KMS-11 (cell line): Measurements from ENCODE around the gene EBF4.

Source experiments
- H2AFZ ChIP-seq: fragments of 200-600 bp; sonication (generic); 2 replicates; pipeline ENCODE4 v1.6.1; 2016; ENCODE audit warnings: antibody characterized with exemption, mixed run types, low read depth
- H3K27ac ChIP-seq: fragments of 200-600 bp; sonication (generic); 2 replicates; pipeline ENCODE4 v1.6.1; 2016; ENCODE audit warnings: mild to moderate bottlenecking, mixed run types
- H3K27me3 ChIP-seq: fragments of 200-600 bp; sonication (generic); 2 replicates; pipeline ENCODE4 v1.6.1; 2017; ENCODE audit warnings: mild to moderate bottlenecking, low read depth, mixed run types, moderate library complexity; ENCODE audit not compliant: insufficient read depth
- H3K36me3 ChIP-seq: fragments of 200-600 bp; sonication (generic); 2 replicates; pipeline ENCODE4 v1.6.1; 2017; ENCODE audit warnings: mild to moderate bottlenecking, mixed run types; ENCODE audit not compliant: insufficient read depth
- H3K4me1 ChIP-seq: fragments of 200-600 bp; sonication (generic); 2 replicates; pipeline ENCODE4 v1.6.1; 2016; ENCODE audit warnings: mild to moderate bottlenecking, low read depth, mixed run types; ENCODE audit not compliant: poor library complexity, severe bottlenecking
- H3K4me2 ChIP-seq: fragments of 200-600 bp; sonication (generic); 2 replicates; pipeline ENCODE4 v1.7.0; 2016; ENCODE audit warnings: mild to moderate bottlenecking, mixed run types
- H3K4me3 ChIP-seq: fragments of 200-600 bp; sonication (generic); IDR thresholded peaks from 2 replicates; pipeline ENCODE4 v1.6.1; 2017; ENCODE audit warnings: low read depth, low read length, mixed read lengths; ENCODE audit not compliant: insufficient read depth
- H3K79me2 ChIP-seq: fragments of 200-600 bp; sonication (generic); 2 replicates; pipeline ENCODE4 v1.6.1; 2016; ENCODE audit warnings: low read depth, mixed run types; ENCODE audit not compliant: insufficient read depth
- H3K9ac ChIP-seq: fragments of 200-600 bp; sonication (generic); 2 replicates; pipeline ENCODE4 v1.6.1; 2016; ENCODE audit warnings: mild to moderate bottlenecking, mixed run types
- H4K20me1 ChIP-seq: fragments of 200-600 bp; sonication (generic); 2 replicates; pipeline ENCODE4 v1.6.1; 2016; ENCODE audit warnings: mild to moderate bottlenecking, mixed run types; ENCODE audit not compliant: insufficient read depth
- CTCF ChIP-seq: fragments of 200-600 bp; sonication (generic); conservative IDR thresholded peaks from 2 replicates; pipeline ENCODE4 v1.6.1; 2017; ENCODE audit warnings: low read depth, mild to moderate bottlenecking, antibody characterized with exemption, low read length, moderate library complexity, mixed read lengths

Gene EBF4

GRCh38 chr20:2652724-2653555, 39.6 kb upstream of the EBF4 start:
- Histone ChIP-seq H3K4me1 (peaks cover 5% of the 10 kb centered on the region), H4K20me1 (peaks cover 17% of the 10 kb centered on the region; the same call in 1 of the 2 replicates), H3K36me3 (peaks cover 8% of the 10 kb centered on the region; the same call in 1 of the 2 replicates), H3K4me2 (peak overlapping the region; percentile 84), H3K27me3 (no peaks in the 10 kb centered on the region), H2AFZ (no peak overlapping the region), H3K79me2 (peaks cover 56% of the 10 kb centered on the region), H3K4me3 (no peak overlapping the region), H3K9ac (peak overlapping the region; percentile 89), H3K27ac (peak overlapping the region; percentile 85)
- TF ChIP-seq CTCF: no peak

GRCh38 chr20:2653556-2654383, 38.8 kb upstream of the EBF4 start:
- peak overlapping the region; percentile 84 for H3K4me2 ChIP-seq
- H3K79me2 ChIP-seq: peaks cover 56% of the 10 kb centered on the region
- H2AFZ ChIP-seq: no peak overlapping the region
- peaks cover 8% of the 10 kb centered on the region; the same call in 1 of the 2 replicates for H3K36me3 ChIP-seq
- peak overlapping the region; percentile 89 for H3K9ac ChIP-seq
- peak overlapping the region; percentile 85; the same call in 1 of the 2 replicates for H3K27ac ChIP-seq
- H3K27me3 ChIP-seq: no peaks in the 10 kb centered on the region
- H4K20me1 ChIP-seq: peaks cover 17% of the 10 kb centered on the region; the same call in 1 of the 2 replicates
- H3K4me1 ChIP-seq: peaks cover 5% of the 10 kb centered on the region
- H3K4me3 ChIP-seq: no peak overlapping the region
- no peak for TF ChIP-seq CTCF

- Histone ChIP-seq H3K27ac (peak overlapping the region; percentile 85; the same call in 1 of the 2 replicates), H3K79me2 (peaks cover 56% of the 10 kb centered on the region)
- TF ChIP-seq CTCF: no peak
Measured at GRCh38 chr20:2654384-2654822, 38.2 kb upstream of the EBF4 start.

GRCh38 chr20:2654831-2655230, 37.7 kb upstream of the EBF4 start:
- Histone ChIP-seq H4K20me1 (peaks cover 17% of the 10 kb centered on the region; the same call in 1 of the 2 replicates), H3K79me2 (peaks cover 56% of the 10 kb centered on the region), H3K4me1 (peaks cover 5% of the 10 kb centered on the region), H3K4me2 (peak overlapping the region; percentile 84), H3K36me3 (peaks cover 8% of the 10 kb centered on the region; the same call in 1 of the 2 replicates), H3K9ac (no peak overlapping the region), H3K27ac (no peak overlapping the region; the same call in 1 of the 2 replicates), H3K27me3 (no peaks in the 10 kb centered on the region), H2AFZ (no peak overlapping the region), H3K4me3 (no peak overlapping the region)
- TF ChIP-seq CTCF: no peak

More at GRCh38 chr20:2654384-2654822, 38.2 kb upstream of the EBF4 start:
- H4K20me1 ChIP-seq: peaks cover 17% of the 10 kb centered on the region; the same call in 1 of the 2 replicates
- H2AFZ ChIP-seq: no peak overlapping the region
- peaks cover 8% of the 10 kb centered on the region; the same call in 1 of the 2 replicates for H3K36me3 ChIP-seq
- H3K4me2 ChIP-seq: peak overlapping the region; percentile 84
- H3K9ac ChIP-seq: peak overlapping the region; percentile 89; the same call in 1 of the 2 replicates
- no peaks in the 10 kb centered on the region for H3K27me3 ChIP-seq
- H3K4me3 ChIP-seq: no peak overlapping the region
- peaks cover 5% of the 10 kb centered on the region for H3K4me1 ChIP-seq
